Measurements from ENCODE around the gene HYDIN.
"Not testable (repeated sequence)": the region's sequence is repeated elsewhere in the genome, so short reads cannot be mapped to it uniquely, and the experiment has no call there.

Gene HYDIN

GRCh38 chr16:70960169-70960568, 270.4 kb downstream of the HYDIN start:
- H3K27ac ChIP-seq (ENCODE audit: insufficient read depth in 1 of 2, low read depth in 1 of 2, low read length in 2 of 2, poor library complexity in 1 of 2, severe bottlenecking in 2 of 2); H3K9me3 ChIP-seq (ENCODE audit: control extremely low read depth in 1 of 5, control insufficient read depth in 4 of 5, insufficient read depth in 2 of 5, low read depth in 1 of 5, low read length in 4 of 5); CTCF ChIA-PET; H3K4me3 ChIP-seq (ENCODE audit: control insufficient read depth in 1 of 7, extremely low read depth in 1 of 7, insufficient read depth in 4 of 7, low read depth in 2 of 7, low read length in 6 of 7); H3K27me3 ChIP-seq (replicated peaks in 2 of 5; ENCODE audit: control insufficient read depth in 4 of 5, insufficient read depth in 5 of 5, low read length in 4 of 5); DNase-seq; H3K36me3 ChIP-seq (ENCODE audit: control insufficient read depth in 4 of 4, insufficient read depth in 4 of 4, low read length in 3 of 4); H3K4me1 ChIP-seq (ENCODE audit: control extremely low read depth in 1 of 4, control insufficient read depth in 4 of 4, insufficient read depth in 4 of 4, low read length in 3 of 4); POLR2A ChIA-PET: not testable (repeated sequence)
- no CpG with 5 or more reads among the region's 3 CpGs for WGBS (ENCODE audit: insufficient coverage)

GRCh38 chr16:70954922-70955321, 275.6 kb downstream of the HYDIN start:
- CTCF ChIA-PET; H3K36me3 ChIP-seq (ENCODE audit: control insufficient read depth in 4 of 4, insufficient read depth in 4 of 4, low read length in 3 of 4); DNase-seq; POLR2A ChIA-PET; H3K27ac ChIP-seq (ENCODE audit: insufficient read depth in 1 of 2, low read depth in 1 of 2, low read length in 2 of 2, poor library complexity in 1 of 2, severe bottlenecking in 2 of 2); H3K27me3 ChIP-seq (replicated peaks in 2 of 5; ENCODE audit: control insufficient read depth in 4 of 5, insufficient read depth in 5 of 5, low read length in 4 of 5); H3K4me1 ChIP-seq (ENCODE audit: control extremely low read depth in 1 of 4, control insufficient read depth in 4 of 4, insufficient read depth in 4 of 4, low read length in 3 of 4); H3K4me3 ChIP-seq (ENCODE audit: control insufficient read depth in 1 of 7, extremely low read depth in 1 of 7, insufficient read depth in 4 of 7, low read depth in 2 of 7, low read length in 6 of 7); H3K9me3 ChIP-seq (ENCODE audit: control extremely low read depth in 1 of 5, control insufficient read depth in 4 of 5, insufficient read depth in 2 of 5, low read depth in 1 of 5, low read length in 4 of 5): not testable (repeated sequence)
- no CpG with 5 or more reads among the region's 4 CpGs for WGBS (ENCODE audit: insufficient coverage)

- H3K4me1 ChIP-seq (ENCODE audit: control extremely low read depth in 1 of 4, control insufficient read depth in 4 of 4, insufficient read depth in 4 of 4, low read length in 3 of 4); H3K36me3 ChIP-seq (ENCODE audit: control insufficient read depth in 4 of 4, insufficient read depth in 4 of 4, low read length in 3 of 4); DNase-seq; H3K4me3 ChIP-seq (ENCODE audit: control insufficient read depth in 1 of 7, extremely low read depth in 1 of 7, insufficient read depth in 4 of 7, low read depth in 2 of 7, low read length in 6 of 7); CTCF ChIA-PET; POLR2A ChIA-PET; H3K27me3 ChIP-seq (replicated peaks in 2 of 5; ENCODE audit: control insufficient read depth in 4 of 5, insufficient read depth in 5 of 5, low read length in 4 of 5); H3K9me3 ChIP-seq (ENCODE audit: control extremely low read depth in 1 of 5, control insufficient read depth in 4 of 5, insufficient read depth in 2 of 5, low read depth in 1 of 5, low read length in 4 of 5); H3K27ac ChIP-seq (ENCODE audit: insufficient read depth in 1 of 2, low read depth in 1 of 2, low read length in 2 of 2, poor library complexity in 1 of 2, severe bottlenecking in 2 of 2): not testable (repeated sequence)
- no CpG with 5 or more reads among the region's 5 CpGs for WGBS (ENCODE audit: insufficient coverage)
These were observed 276.7 kb downstream of the HYDIN start for GRCh38 chr16:70953824-70954223.

- H3K27ac ChIP-seq (ENCODE audit: insufficient read depth in 1 of 2, low read depth in 1 of 2, low read length in 2 of 2, poor library complexity in 1 of 2, severe bottlenecking in 2 of 2); DNase-seq; H3K9me3 ChIP-seq (ENCODE audit: control extremely low read depth in 1 of 5, control insufficient read depth in 4 of 5, insufficient read depth in 2 of 5, low read depth in 1 of 5, low read length in 4 of 5); H3K4me1 ChIP-seq (ENCODE audit: control extremely low read depth in 1 of 4, control insufficient read depth in 4 of 4, insufficient read depth in 4 of 4, low read length in 3 of 4); H3K27me3 ChIP-seq (replicated peaks in 2 of 5; ENCODE audit: control insufficient read depth in 4 of 5, insufficient read depth in 5 of 5, low read length in 4 of 5); CTCF ChIA-PET; POLR2A ChIA-PET; H3K4me3 ChIP-seq (ENCODE audit: control insufficient read depth in 1 of 7, extremely low read depth in 1 of 7, insufficient read depth in 4 of 7, low read depth in 2 of 7, low read length in 6 of 7); H3K36me3 ChIP-seq (ENCODE audit: control insufficient read depth in 4 of 4, insufficient read depth in 4 of 4, low read length in 3 of 4): not testable (repeated sequence)
- WGBS (ENCODE audit: insufficient coverage) = 82% methylated on average over 6 of the region's 15 CpGs
These were observed 287.0 kb downstream of the HYDIN start for GRCh38 chr16:70943551-70943950.

- H3K9me3 ChIP-seq (ENCODE audit: control extremely low read depth in 1 of 5, control insufficient read depth in 4 of 5, insufficient read depth in 2 of 5, low read depth in 1 of 5, low read length in 4 of 5); DNase-seq; H3K27ac ChIP-seq (ENCODE audit: insufficient read depth in 1 of 2, low read depth in 1 of 2, low read length in 2 of 2, poor library complexity in 1 of 2, severe bottlenecking in 2 of 2); H3K27me3 ChIP-seq (replicated peaks in 2 of 5; ENCODE audit: control insufficient read depth in 4 of 5, insufficient read depth in 5 of 5, low read length in 4 of 5); H3K4me3 ChIP-seq (ENCODE audit: control insufficient read depth in 1 of 7, extremely low read depth in 1 of 7, insufficient read depth in 4 of 7, low read depth in 2 of 7, low read length in 6 of 7); POLR2A ChIA-PET; H3K36me3 ChIP-seq (ENCODE audit: control insufficient read depth in 4 of 4, insufficient read depth in 4 of 4, low read length in 3 of 4); H3K4me1 ChIP-seq (ENCODE audit: control extremely low read depth in 1 of 4, control insufficient read depth in 4 of 4, insufficient read depth in 4 of 4, low read length in 3 of 4); CTCF ChIA-PET: not testable (repeated sequence)
- WGBS (ENCODE audit: insufficient coverage) = no CpG with 5 or more reads among the region's 7 CpGs
These were observed 290.7 kb downstream of the HYDIN start for GRCh38 chr16:70939690-70940359.

GRCh38 chr16:70936781-70937525, 293.6 kb downstream of the HYDIN start:
- H3K9me3 ChIP-seq (ENCODE audit: control extremely low read depth in 1 of 5, control insufficient read depth in 4 of 5, insufficient read depth in 2 of 5, low read depth in 1 of 5, low read length in 4 of 5); CTCF ChIA-PET; DNase-seq: not testable (repeated sequence)

GRCh38 chr16:70935325-70935724, 295.2 kb downstream of the HYDIN start:
- H3K27me3 ChIP-seq (replicated peaks in 2 of 5; ENCODE audit: control insufficient read depth in 4 of 5, insufficient read depth in 5 of 5, low read length in 4 of 5); H3K4me3 ChIP-seq (ENCODE audit: control insufficient read depth in 1 of 7, extremely low read depth in 1 of 7, insufficient read depth in 4 of 7, low read depth in 2 of 7, low read length in 6 of 7); H3K4me1 ChIP-seq (ENCODE audit: control extremely low read depth in 1 of 4, control insufficient read depth in 4 of 4, insufficient read depth in 4 of 4, low read length in 3 of 4); H3K27ac ChIP-seq (ENCODE audit: insufficient read depth in 1 of 2, low read depth in 1 of 2, low read length in 2 of 2, poor library complexity in 1 of 2, severe bottlenecking in 2 of 2); CTCF ChIA-PET; H3K9me3 ChIP-seq (ENCODE audit: control extremely low read depth in 1 of 5, control insufficient read depth in 4 of 5, insufficient read depth in 2 of 5, low read depth in 1 of 5, low read length in 4 of 5); DNase-seq; H3K36me3 ChIP-seq (ENCODE audit: control insufficient read depth in 4 of 4, insufficient read depth in 4 of 4, low read length in 3 of 4); POLR2A ChIA-PET: not testable (repeated sequence)
- no CpG with 5 or more reads among the region's 4 CpGs for WGBS (ENCODE audit: insufficient coverage)

More at GRCh38 chr16:70936781-70937525, 293.6 kb downstream of the HYDIN start:
- POLR2A ChIA-PET; H3K4me1 ChIP-seq (ENCODE audit: control extremely low read depth in 1 of 4, control insufficient read depth in 4 of 4, insufficient read depth in 4 of 4, low read length in 3 of 4); H3K27ac ChIP-seq (ENCODE audit: insufficient read depth in 1 of 2, low read depth in 1 of 2, low read length in 2 of 2, poor library complexity in 1 of 2, severe bottlenecking in 2 of 2); H3K4me3 ChIP-seq (ENCODE audit: control insufficient read depth in 1 of 7, extremely low read depth in 1 of 7, insufficient read depth in 4 of 7, low read depth in 2 of 7, low read length in 6 of 7); H3K36me3 ChIP-seq (ENCODE audit: control insufficient read depth in 4 of 4, insufficient read depth in 4 of 4, low read length in 3 of 4); H3K27me3 ChIP-seq (replicated peaks in 2 of 5; ENCODE audit: control insufficient read depth in 4 of 5, insufficient read depth in 5 of 5, low read length in 4 of 5): not testable (repeated sequence)
- WGBS (ENCODE audit: insufficient coverage) = no CpG with 5 or more reads among the region's 12 CpGs

Data from common myeloid progenitor, CD34-positive (primary cell).